Smooth muscle cell of the brain vasculature (primary cell): Measurements from ENCODE around the gene DNAJA3.

ENCODE experiments used
- DNase-seq: peaks from one replicate; pipeline ENCODE4 v3.0.0-alpha.2; 2012; ENCODE audit warnings: low read depth, low spot score

Gene DNAJA3

GRCh38 chr16:4425378-4426020 is at the start of gene DNAJA3:
Gene DNAJA3 (plus strand): TSS chr16:4425868. CDS start chr16:4425882, 14 bp downstream.
- peak; percentile 84 for DNase-seq

- no peak for DNase-seq
Measured at GRCh38 chr16:4376126-4376892, 49.4 kb upstream of the DNAJA3 start.

GRCh38 chr16:4376893-4377572 is 48.6 kb upstream of the DNAJA3 start:
- DNase-seq, result no peak

DNA sequence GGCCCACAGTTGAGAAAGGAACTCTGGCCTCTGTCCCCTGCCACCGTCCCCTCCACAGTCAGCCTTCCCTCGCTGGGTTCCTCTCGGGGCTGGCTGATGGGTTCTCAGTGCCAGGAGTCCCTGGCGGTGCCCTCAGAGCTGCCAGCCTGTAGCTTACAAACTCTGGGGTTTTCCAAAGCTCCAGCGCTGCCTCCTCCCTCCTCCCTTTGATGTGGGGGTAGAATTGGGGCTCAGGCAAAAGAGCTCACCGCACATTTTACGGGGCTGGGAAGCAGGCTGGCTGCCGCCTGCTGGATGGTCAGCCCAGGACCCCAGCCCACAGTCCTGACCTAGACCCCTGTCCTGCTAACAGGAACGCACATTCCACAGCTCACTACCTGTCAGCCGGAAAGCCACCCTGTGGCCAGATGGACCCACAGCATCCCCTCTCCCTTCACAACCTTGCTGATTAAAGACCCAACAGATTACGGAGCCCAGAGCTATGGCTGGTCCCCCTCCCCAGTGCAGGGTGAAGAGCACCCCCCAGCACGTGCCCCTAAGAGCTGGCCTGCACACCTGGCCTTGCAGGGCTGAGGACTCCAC is 48.0 kb upstream of the DNAJA3 start:
- no peak for DNase-seq

- DNase-seq, result no peak
Measured at GRCh38 chr16:4378161-4378666, 47.5 kb upstream of the DNAJA3 start.

- no peak for DNase-seq
Measured at GRCh38 chr16:4378999-4379690, 46.5 kb upstream of the DNAJA3 start.

GRCh38 chr16:4380119-4381063 is 45.3 kb upstream of the DNAJA3 start:
- DNase-seq, result no peak

- no peak for DNase-seq
Measured at GRCh38 chr16:4381072-4381934, 44.4 kb upstream of the DNAJA3 start.

DNA sequence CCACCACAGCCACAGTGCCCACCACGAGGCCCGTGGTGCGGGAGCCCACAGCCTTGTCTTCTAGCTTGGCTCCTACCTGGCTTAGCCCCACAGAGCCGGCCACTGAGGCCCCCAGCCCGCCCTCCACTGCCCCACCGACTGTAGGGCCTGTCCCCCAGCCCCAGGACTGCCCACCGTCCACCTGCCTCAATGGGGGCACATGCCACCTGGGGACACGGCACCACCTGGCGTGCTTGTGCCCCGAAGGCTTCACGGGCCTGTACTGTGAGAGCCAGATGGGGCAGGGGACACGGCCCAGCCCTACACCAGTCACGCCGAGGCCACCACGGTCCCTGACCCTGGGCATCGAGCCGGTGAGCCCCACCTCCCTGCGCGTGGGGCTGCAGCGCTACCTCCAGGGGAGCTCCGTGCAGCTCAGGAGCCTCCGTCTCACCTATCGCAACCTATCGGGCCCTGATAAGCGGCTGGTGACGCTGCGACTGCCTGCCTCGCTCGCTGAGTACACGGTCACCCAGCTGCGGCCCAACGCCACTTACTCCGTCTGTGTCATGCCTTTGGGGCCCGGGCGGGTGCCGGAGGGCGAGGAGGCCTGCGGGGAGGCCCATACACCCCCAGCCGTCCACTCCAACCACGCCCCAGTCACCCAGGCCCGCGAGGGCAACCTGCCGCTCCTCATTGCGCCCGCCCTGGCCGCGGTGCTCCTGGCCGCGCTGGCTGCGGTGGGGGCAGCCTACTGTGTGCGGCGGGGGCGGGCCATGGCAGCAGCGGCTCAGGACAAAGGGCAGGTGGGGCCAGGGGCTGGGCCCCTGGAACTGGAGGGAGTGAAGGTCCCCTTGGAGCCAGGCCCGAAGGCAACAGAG is 43.5 kb upstream of the DNAJA3 start:
- no peak for DNase-seq

GRCh38 chr16:4382795-4383357 is 42.8 kb upstream of the DNAJA3 start:
- DNase-seq, result no peak

- no peak for DNase-seq
Measured at GRCh38 chr16:4383591-4384444, 41.9 kb upstream of the DNAJA3 start.

DNA sequence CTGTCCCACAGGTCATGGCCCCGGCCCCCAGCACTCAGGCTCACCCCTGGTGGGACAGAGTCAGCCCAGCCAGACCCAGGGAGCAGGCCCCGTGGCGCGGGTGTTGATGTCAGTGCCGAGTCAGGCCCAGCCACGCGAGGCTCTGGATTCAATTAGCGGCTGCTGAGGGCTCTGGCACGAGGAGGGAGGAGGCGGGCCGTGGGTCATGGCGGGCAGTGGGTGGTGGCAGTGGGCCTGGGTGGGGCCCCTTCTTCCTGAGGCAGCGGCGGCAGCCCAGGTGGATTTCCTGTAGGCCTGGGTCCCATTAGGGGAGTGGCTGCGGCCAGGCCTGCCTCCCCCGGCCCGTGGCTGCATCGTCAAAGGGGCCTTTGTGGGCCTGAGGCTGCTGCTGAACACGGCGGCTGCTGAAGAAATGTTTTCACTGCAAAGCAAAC is 41.1 kb upstream of the DNAJA3 start:
- DNase-seq, result no peak

- DNase-seq, result no peak
Measured at GRCh38 chr16:4385066-4385788, 40.4 kb upstream of the DNAJA3 start.

- DNase-seq, result no peak
Measured at GRCh38 chr16:4385789-4386450, 39.7 kb upstream of the DNAJA3 start.

- DNase-seq, result no peak
Measured at GRCh38 chr16:4386451-4386805, 39.2 kb upstream of the DNAJA3 start.
